ENCODE measurements around the gene SLC25A26.
A peak's percentile ranks its signal among the peaks of the same experiment; 100 is the strongest.

SLC25A26 gene

DNA sequence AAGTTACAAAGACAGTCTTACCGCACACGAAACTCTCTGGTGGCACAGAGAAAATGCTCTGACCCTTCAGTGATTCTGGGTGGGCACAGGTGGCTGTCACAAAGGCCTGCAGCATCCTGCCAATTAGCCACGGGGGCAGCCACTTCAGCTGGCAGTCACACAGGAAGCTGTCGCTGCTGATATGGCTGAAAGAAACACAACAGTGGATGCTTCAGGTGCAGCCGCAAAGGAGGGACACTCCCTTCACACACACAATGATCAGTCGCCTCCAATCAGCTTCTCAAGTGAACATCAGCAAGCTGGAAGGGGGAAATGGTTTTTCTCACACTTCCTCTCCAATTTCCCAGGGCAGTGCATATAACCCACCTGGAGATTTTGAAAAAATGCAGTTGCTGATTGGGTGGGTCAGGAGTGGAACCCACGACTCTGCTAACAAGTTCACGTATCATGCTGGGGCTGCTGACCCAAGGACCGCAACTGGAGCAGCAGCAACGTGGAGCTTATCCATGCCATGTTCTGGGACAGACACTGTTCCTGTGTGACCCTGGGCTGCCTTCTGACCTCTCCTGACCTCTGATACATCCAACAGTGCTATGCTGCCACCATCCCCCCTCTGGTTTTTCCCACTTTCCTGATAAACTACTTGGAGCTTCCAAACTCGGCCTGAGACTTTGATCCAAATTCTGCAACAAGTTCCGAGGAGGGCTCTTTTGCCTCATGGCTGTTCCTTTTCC, 173.4 kb downstream of the SLC25A26 start:
- no peak for DNase-seq

DNA sequence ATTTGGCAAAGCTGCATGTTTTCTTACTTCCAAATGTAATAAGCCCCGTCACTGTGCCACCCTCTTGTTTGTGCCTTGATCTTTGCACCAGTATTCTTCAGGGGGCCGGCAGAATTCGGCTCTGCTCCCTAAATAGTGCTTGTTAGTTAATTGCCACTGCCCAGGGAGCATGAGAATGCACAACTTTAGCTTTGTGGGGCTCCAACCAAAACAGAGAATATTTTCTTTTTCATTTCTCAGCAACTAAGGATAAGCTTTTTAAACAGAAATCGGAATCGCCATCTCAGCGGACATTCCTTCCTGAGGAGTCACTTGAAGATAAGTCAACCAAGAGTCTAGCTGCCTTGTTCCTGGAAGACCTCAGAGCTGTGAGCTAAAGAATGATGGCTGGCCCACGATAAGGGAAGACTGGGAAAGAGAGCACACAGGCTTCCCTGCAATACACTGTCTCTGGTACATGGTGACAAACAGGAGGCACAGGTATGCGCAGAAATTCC, 174.0 kb downstream of the SLC25A26 start:
- DNase-seq = peak in 4 of 56 donors; percentile 22 to 31 (median 24)

DNA sequence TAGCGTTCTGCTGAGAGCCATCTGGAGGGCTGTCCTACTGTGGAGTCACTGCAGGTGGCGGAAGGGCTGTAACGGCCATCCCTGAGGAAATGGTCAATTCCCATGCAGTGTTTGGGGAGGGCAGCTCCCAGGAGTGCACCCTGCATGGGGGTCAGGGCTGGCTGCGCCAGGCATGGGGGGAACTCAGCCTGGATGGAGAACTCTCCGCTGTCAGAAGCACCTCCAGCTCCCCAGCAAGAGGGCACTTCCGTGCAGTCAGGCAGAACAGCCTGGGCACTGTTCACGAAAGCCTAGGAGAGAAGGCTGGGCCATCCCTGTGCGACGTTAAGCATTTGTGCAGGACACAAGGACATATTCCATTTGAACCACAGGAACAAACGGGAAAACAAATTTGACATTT, 174.8 kb downstream of the SLC25A26 start:
- DNase-seq = no peak

DNA sequence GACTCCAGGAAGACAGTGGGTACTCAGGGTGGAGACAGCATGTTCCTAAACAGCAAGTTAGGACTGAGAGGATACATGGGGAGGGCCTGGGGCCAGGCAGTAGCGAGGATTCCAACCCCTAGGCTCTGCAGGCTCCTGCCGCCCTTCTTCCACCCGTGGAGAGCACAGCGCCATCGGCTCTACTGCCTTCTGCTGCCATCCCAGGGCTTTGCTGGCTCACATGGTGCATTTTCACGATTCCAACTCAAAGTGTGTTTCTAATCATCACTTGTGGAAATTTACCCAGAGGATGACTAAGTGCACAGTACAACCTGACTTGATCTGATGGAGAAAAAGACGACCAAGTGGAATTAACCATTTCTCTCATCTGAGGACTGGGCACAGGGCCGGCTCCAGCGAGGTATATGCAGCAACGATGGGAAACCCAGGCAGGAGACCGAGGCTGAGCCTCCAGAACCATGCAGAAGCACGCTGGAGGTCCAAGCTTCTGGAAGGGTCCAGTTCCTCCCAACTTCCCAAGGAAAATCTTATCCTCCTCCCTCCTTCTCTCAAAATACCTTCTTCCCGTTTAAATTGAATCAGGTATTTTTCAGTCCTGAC, 175.5 kb downstream of the SLC25A26 start:
- DNase-seq = no peak

DNA sequence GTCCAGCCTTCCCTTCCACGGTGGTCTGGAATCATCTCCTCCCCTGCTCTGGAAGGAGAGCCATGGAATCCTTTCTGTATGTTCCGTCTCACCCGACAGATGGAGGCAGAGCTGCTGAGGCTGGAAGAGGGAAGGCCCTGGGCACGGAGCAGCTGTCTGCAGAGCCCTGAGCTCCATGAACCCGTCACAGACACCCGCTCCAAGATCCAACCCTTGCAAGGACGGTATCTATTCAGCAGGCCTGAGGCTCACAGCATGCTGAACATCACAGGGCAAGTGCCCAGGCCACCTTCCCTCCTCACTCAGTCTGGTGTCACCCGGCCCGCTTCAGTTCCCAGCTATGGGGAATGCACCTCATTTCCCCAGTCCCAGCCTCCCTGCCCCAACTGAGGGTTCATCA, 176.1 kb downstream of the SLC25A26 start:
- DNase-seq = no peak

DNA sequence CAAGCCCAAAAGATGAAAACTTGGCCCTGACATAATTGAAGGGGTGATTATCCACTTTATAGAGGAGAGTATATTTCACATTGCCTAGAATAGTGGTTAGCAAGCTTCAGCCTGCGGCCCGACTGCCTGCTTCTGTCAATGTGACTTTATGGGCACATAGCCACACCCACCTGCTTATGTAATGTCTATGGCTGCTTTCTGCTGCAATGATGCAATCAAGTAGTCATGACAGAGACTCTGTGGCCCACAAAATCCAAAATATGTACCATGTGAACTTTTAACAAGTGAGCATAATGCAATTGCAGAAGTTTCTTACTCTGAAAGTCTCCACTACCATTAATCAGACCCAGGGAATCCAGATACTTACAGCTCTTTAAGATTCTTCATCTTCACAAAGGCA, 176.9 kb downstream of the SLC25A26 start:
- no peak for DNase-seq

DNA sequence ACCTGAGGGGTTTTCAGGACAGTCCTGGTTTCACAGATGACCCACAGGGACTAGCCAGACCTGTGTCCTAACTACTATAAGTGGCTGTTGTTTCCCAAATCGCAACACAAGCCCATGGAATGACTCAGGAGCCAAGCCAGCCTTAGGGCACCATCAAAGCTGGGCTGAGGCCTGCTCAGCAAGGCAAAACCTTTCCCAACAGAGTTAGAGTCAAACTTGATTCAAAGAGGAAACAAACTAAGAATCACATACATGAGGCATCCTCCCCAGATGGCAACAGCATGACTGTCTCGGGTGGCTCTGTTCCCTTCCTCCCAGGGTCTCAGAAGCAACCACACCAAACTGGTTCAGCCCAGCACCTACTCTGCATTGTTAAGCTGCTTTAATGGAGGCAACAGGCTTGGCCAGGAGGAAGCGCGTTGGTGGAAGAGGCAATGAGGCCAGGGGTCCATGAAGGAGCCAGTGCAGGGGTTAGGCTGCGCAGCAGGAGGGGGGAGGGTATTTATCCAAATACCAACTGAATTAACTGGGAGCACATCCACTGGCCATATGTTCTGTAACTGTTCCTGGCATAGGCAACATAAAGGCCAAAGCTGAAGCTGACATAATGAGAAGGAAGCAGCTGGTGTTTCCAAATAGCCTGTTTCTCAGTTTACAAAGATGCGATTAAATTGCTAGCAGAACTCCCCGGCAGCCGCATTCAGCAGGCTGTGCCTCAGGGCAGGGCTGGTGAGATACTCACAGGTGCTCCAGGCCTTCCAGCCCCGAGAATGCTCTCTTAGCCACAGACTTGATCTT, 177.6 kb downstream of the SLC25A26 start:
- no peak for DNase-seq

DNA sequence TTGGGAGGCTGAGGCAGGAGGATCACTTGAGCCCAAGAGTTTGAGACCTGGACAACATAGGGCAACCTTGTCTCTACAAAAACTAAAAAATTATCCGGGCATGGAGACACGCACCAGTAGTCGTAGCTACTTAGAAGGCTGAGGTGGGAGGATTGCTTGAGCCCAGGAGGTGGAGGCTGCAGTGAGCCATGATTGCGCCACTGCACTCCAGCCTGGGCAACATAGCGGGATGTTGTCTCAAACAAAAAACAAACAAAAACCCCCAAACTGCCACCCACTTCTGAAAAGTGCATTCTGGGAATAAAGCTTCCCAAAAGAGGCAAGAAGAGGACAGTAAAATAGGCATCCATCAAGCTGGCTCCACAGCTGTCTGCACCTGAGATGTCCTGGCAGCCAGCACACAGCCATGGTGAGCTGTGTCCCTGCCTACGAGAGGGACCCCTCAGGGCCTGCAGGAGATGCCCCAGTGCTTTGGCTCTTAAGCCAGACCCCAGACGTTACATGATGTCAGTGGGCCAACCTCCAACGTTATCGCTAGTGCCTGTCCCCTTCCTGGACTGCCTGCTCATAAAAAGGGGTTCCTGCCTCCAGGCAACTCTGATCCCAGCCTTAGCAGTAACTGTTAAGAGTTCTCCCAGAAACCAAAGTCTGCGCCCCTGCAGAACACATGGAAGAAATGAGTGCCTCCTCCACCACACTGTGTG, 178.9 kb downstream of the SLC25A26 start:
- DNase-seq = no peak

DNA sequence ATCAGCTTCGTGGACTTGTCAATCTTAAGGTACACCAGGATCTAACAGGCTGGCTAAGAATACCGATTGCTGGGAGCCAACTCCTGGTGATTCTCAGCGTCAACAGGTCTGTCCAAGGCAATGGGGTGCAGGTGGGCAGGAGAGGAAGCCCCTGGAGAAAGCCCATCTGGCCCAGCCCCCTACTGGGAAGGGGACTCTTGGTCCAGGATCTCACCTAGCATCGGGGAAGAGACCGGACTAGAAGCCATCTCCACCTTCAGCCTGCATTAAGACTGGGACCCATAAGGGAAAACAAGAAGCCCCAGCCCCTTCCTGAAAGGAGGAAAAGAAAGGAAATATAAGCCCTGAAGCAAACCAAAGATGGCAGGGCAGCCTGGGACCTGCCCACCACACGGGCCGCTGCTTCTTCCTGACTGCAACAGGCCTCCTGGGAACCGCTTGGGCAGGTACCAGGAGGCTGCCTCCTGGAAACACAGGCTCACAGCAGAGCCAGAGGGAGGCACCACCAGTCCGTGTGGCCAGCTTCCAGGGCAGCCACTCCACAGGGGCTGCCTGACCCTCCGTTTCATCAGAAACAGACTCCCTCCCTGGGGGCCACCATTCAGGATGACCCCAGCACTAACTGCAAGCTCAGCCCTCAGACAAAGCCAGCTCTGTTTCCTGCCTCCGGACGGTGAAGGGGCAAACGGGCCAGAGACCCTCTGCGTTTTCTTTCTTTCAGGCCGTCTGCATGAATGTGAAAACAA, 179.8 kb downstream of the SLC25A26 start:
- DNase-seq = peak in 10 of 56 donors; percentile 13 to 59 (median 30)

DNA sequence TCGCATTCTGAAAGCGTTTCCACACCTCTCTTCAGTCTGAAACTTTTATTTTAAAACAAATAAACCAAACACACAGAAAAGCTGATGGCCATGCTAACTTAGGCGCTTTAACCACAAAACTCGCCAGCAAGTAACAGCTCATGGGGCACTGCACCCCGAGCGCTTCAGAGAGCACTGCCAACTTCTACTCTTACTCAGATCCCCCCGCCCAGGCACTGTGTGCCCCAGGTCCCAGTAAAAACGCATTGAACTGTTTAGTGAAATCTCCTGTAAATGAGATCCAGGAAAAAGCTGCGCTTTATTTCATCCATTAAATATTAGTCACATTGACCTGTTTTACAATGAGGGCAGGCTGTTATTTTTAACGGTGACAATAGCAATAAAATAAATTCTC, 180.4 kb downstream of the SLC25A26 start:
- DNase-seq = no peak

DNA sequence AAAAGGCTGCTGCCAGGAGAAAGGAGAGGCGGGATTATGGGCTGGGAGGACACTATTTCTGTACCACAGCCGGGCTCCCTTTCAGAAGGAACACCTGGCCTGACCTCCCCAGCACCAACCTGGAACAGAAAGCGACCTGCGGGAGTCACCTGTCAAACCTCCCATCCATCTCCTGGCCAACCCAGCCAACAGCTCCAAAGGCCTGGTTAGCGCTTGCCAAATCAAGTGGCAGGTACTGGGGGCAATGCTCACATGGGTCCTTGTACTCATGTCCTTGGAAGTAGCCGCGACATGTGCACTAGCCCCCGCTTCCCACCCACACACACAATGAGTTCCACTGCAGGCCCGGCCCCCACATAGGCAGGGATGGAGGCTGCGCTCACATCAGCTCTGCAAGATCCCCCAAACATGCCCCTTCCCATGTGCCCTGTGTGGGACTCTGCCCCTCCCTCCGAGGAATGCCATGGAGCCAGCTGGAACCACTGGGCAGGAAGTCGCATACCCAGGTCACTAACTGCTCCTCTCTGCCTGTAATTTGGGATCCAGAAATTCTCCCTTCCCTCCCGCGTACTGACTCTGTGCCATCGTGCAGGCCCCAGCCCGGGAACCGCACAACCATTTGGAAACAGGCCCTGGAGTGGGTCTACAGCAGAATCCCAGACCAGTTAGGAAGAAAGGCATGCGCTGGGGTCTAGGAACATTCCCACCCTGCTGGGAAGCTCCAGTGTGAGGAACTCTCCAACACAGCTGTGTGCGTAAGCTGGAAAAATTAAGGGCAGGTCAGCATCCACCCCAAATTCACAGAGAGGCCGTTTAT, 181.1 kb downstream of the SLC25A26 start:
- DNase-seq = no peak

DNA sequence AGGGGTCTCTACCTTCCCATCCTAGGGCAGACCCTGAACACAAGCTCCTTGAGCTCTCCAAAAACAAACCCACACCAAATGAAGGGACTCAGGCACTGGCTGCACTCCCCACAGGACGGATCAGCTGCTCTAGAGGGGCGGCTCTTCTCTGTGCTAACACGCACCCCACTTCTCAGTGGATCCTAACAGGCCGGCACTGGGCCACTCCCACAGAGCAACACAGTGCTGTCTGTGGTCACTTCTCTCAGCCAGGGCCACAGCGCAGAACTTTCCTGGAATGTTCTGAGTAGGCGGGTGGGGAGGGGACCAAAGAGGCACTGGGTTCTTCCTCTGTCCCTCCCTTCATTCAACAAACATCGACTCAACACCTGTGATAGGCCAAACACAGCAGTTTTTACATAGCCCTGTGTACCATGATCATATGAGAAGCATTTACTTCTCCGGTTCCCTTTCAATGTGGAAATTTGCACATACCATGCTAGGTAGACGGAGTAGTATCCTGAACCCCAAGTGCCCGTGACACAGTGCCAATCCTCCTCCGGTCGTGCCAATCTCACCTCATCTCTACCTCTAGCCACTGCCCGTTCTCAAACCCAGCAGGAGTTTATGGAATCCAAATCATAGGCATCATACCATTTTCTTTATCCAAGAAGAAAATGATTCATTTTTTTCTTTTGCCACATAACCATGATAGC, 181.9 kb downstream of the SLC25A26 start:
- peak in 1 of 56 donors; percentile 19 for DNase-seq

DNA sequence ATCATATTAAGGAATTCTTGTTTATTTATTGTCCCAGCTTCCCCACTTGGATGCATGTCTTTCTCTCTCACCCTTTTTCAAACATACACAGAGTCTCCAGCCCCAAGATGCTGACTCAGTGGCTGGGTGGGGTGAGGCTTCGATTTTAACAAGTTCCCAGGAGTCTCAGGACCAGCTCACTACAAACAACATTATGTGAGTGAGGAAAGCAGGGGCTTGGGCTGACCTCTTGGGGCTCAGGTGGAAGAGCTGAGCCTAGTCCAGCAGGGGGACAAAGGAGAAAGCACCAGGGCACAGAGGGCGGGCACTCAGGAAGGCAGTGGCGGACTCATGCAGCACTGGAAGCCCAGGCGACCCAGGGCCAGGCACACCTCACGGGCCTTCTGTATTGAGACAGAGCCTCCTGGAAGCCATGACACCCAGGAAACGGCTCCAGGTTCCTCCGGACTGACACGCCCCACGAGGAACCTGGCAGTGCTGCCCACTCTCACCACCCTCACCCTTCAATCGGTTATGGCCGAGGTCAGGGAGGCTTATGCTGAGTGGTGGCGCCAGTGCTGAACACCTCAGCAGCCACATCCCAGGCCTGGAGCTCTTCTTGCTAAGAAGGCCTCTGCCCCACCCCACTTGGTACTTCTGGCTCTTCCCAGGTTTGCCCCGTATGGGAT, 182.7 kb downstream of the SLC25A26 start:
- DNase-seq = no peak

DNA sequence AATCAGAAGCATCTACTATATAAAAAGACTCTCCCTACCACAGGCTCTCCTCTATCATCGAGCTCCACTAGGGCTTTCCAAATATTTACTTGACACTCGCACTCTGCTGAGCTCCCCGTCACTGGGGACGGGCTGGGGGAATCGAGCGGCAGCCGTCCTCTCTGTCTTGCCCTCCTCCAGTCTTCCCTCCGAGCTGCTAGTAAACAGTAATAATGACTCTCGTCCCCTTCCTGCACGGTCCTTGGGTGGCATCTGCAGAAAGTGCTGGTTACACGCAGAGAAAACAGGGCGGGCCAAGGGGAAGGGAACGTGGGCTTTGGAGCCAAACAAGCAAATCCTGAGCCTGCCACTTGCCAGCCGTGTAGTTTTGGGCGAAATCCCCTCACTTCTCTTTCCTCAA, 183.4 kb downstream of the SLC25A26 start:
- DNase-seq = no peak

DNA sequence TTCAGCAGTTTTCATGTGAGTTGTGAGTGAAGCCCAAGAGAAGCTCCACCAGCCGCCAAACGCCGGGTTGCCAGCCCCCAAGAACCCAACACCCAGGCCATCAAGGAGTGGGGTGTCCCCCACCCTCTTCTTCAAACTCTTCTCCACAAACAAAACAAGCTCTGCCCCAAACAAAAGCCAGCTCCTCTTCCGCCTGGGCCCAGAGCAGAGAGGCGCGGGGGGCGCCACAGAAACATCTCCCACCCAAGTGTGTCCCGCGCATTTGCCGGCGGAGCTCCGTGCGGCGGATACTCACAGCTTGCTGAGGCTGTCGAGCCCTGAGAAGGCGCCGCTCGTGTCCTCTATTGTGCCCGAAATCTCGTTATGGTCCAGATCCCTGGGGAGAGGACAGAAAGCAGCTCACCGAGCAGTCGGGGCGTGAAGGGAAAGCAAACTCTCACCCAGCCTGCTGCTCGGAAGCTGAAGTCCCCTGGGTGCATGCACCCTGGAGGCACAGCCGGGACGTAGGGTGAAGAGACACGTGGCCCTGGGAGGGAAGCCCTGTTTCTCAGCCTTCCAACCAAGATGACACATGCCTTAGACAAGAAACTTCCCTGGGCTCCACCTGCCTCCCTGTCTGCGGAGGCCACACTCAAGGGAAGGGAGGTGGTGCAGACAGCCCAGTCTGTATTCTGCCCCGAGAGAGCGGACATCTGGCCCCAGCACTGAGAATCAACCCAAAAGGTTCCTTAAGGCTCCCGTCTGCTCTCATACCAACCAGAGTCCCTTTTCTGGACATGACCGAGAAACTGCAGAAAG, 184.3 kb downstream of the SLC25A26 start:
- no peak for DNase-seq

DNA sequence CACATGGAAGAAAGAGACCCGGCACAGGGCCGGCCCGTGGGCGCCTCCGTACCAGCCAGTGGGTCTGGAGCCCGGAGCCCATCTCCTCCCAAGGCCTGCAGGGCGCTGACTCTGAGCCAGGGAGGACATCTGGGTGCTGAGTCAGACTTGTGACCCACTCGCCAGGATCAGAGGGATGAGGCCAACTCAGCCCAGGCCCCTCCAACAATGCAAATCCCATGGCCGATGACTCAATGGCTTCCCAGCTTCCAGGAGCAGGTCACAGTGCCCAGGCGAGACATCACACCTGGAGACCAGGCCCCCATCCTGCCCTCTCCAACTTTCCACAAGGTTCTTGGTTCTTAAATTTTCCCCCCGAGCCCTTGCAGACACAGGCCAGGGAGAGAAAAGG, 184.9 kb downstream of the SLC25A26 start:
- DNase-seq = peak in 46 of 56 donors; percentile 13 to 91 (median 52)

DNA sequence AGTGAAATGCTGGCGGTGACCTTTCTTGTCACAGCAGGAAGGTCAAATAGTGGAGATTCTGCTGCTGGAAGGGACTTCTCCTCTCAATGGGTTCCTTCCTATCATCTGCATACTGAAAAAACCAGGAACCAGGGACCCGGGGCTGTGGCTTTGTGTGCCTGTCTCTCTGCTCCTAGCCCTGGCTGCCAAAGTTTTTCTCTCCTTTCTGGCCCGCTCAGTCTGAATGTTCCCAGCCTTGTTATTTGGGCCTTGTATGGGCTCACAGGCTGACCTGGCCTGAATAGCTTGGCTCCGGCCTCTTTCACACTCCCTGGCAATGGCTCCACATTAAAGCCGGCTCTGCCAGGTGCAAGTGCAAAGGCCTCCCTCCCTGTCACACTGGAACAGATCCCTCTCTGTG, 185.4 kb downstream of the SLC25A26 start:
- peak in 45 of 56 donors; percentile 17 to 84 (median 52) for DNase-seq
